Stimulated activated CD8-positive, alpha-beta memory T cell treated with anti-CD3 and anti-CD28 coated beads, Interleukin-15, amount 100 ng/mL, for 1 hour (primary cell): ENCODE measurements around the gene TTC1.

Experiments
- DNase-seq: peaks from one replicate; pipeline ENCODE4 v3.0.0-alpha.2; 2020; ENCODE audit warnings: low read depth

The TTC1 gene

GRCh38 chr5:160087199-160087598 is 78.3 kb downstream of the TTC1 start:
- no peak for DNase-seq

GRCh38 chr5:160088805-160089204 is 79.9 kb downstream of the TTC1 start:
- DNase-seq: no peak

- no peak for DNase-seq
These were observed 80.6 kb downstream of the TTC1 start for GRCh38 chr5:160089531-160089930.

- no peak for DNase-seq
These were observed 81.1 kb downstream of the TTC1 start for GRCh38 chr5:160090059-160090458.

- no peak for DNase-seq
These were observed 83.6 kb downstream of the TTC1 start for GRCh38 chr5:160092514-160092913.

- no peak for DNase-seq
These were observed 84.2 kb downstream of the TTC1 start for GRCh38 chr5:160092960-160093707.

- no peak for DNase-seq
These were observed 87.2 kb downstream of the TTC1 start for GRCh38 chr5:160096178-160096577.

- no peak for DNase-seq
These were observed 89.1 kb downstream of the TTC1 start for GRCh38 chr5:160097991-160098390.

GRCh38 chr5:160105686-160106360 is 96.9 kb downstream of the TTC1 start:
- no peak for DNase-seq

GRCh38 chr5:160108124-160108523 is 99.2 kb downstream of the TTC1 start:
- DNase-seq: no peak
